ENCODE data around the gene ADAM10.
"Not testable (repeated sequence)": the region's sequence is repeated elsewhere in the genome, so short reads cannot be mapped to it uniquely, and the experiment has no call there.

ADAM10 gene

GRCh38 chr15:58669108-58669507 lies 80.4 kb downstream of the ADAM10 start:
- no peak for DNase-seq

GRCh38 chr15:58666957-58667356 lies 82.5 kb downstream of the ADAM10 start:
- DNase-seq, result no peak

GRCh38 chr15:58665672-58666071 lies 83.8 kb downstream of the ADAM10 start:
- no peak for DNase-seq

- no peak for DNase-seq
Measured at GRCh38 chr15:58650102-58650501, 99.4 kb downstream of the ADAM10 start.

GRCh38 chr15:58649175-58649574 lies 100.3 kb downstream of the ADAM10 start:
- DNase-seq, result no peak

GRCh38 chr15:58643996-58644395 lies 105.5 kb downstream of the ADAM10 start:
- no peak for DNase-seq

- no peak for DNase-seq
Measured at GRCh38 chr15:58641660-58642059, 107.8 kb downstream of the ADAM10 start.

- DNase-seq, result no peak
Measured at GRCh38 chr15:58639992-58640391, 109.5 kb downstream of the ADAM10 start.

GRCh38 chr15:58639002-58639756 lies 110.3 kb downstream of the ADAM10 start:
- no peak for DNase-seq

GRCh38 chr15:58632789-58633188 lies 116.7 kb downstream of the ADAM10 start:
- no peak for DNase-seq

GRCh38 chr15:58631319-58631718 lies 118.2 kb downstream of the ADAM10 start:
- DNase-seq, result no peak

GRCh38 chr15:58629625-58630024 lies 119.9 kb downstream of the ADAM10 start:
- DNase-seq, result no peak

GRCh38 chr15:58628206-58628947 lies 121.1 kb downstream of the ADAM10 start:
- DNase-seq, result no peak

GRCh38 chr15:58627701-58628100 lies 121.8 kb downstream of the ADAM10 start:
- no peak for DNase-seq

- DNase-seq, result no peak
Measured at GRCh38 chr15:58627046-58627445, 122.5 kb downstream of the ADAM10 start.

- DNase-seq, result no peak
Measured at GRCh38 chr15:58626378-58626777, 123.1 kb downstream of the ADAM10 start.

- DNase-seq, result no peak
Measured at GRCh38 chr15:58622877-58623276, 126.6 kb downstream of the ADAM10 start.

GRCh38 chr15:58620268-58620667 lies 129.2 kb downstream of the ADAM10 start:
- not testable (repeated sequence) for DNase-seq

- no peak for DNase-seq
Measured at GRCh38 chr15:58616171-58616570, 133.3 kb downstream of the ADAM10 start.

- DNase-seq, result no peak
Measured at GRCh38 chr15:58611731-58612676, 137.5 kb downstream of the ADAM10 start.

GRCh38 chr15:58608711-58609110 lies 140.8 kb downstream of the ADAM10 start:
- no peak for DNase-seq

- DNase-seq, result no peak
Measured at GRCh38 chr15:58608129-58608590, 141.3 kb downstream of the ADAM10 start.

- no peak for DNase-seq
Measured at GRCh38 chr15:58606577-58607080, 142.9 kb downstream of the ADAM10 start.

Measured in DMS79 (cell line).